Stimulated activated CD8-positive, alpha-beta memory T cell treated with anti-CD3 and anti-CD28 coated beads, Interleukin-4, amount 100 ng/mL, for 4 hours (primary cell): Measurements from ENCODE around the gene MBL2.

Experiments used
- DNase-seq, 2 donors: peaks; one replicate each; pipeline ENCODE4 v3.0.0-alpha.2; 2020; ENCODE audit warnings: low read depth in 2 of 2, low spot score in 1 of 2

The MBL2 gene

DNA sequence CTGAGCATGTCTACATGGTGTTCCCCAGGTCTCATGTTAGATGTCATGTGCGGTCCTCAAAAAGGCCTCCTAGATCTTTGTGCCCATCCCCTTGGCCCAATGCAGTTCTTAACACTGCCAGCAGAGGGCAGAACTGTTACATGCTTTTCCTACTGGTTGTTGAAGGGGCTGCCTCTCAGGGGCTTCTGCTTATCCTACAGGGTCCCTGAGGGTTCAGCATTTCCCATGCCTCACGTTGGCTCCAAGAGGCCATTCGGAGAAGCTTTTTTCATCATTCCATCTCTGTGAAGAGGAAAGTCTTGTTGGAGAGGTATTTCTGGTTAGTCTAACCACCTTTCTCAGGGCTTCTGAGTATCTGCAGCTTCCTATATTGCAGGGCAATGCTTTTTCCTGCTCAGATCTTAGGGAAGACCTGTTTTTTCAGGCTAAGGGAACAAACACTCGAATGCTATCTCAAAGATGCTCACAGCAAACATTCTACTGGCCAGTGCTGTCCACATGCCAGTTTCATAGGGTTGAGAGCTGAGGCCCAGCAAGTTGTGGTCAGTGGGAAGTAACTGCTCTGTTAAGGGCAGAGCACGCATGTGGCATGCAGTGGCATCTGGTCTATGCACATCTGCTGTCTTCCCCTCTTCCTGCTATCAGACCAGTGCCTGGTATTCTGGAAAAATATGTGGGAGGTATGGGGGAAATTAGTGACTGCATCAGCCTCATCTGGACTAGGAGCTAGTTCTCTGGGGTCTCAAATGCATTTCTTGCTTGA lies 31.5 kb downstream of the MBL2 start:
- no peak for DNase-seq

DNA sequence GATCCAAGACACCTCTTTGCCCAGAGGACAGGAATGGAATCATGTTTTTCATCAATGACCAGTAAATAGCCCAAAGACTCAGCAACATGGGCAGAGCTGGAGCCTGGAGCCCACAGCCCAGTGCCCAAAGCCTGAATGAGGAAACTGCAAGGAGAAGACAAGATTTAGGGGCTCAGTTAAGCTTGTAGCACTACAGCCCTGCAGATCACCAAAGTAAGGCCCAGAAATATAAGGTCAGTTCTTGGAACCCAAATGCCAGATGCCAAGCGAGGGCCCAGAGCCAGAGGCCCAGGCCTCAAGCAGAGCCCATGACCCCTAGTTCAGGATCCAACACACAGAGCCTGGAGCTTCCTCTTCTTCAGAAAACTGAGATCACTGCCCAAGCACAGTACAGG lies 32.4 kb downstream of the MBL2 start:
- no peak for DNase-seq

DNA sequence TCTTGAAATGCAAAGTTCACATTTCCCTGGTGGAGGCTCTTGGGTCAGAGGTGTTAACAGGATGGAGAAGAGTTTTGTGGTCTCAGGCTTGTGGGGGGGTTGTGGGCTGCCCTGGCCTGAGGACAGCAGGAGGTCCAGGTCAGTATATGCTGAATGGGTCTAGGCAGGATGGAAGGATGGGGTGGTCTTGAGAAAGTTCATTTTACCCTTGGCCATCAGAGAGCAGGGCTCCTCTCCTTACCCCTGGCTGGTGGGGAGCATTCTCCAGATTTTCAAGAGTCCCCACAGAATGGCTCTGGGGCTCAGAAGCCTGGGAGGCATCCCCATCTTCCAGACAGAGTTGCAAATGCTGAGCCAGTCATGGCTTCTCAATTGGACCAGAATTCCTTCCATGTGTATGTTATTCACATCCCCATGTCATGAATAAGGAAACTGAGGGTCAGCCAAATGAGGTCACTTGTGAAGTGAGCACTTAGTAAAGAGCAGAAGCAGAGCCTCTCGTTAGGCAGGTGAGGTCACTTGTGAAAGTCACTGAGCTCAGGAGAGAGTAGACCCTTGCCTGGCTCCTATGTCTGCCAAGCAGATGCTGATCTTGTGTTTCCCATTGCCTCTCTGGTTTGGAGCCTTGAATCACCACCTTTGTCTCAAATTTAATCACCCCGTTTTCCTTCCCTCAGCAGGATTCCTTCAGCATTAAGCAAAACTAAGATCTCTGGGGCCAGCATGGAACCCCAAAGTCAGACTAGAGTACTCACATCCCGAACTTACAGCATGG lies 33.0 kb downstream of the MBL2 start:
- no peak for DNase-seq

DNA sequence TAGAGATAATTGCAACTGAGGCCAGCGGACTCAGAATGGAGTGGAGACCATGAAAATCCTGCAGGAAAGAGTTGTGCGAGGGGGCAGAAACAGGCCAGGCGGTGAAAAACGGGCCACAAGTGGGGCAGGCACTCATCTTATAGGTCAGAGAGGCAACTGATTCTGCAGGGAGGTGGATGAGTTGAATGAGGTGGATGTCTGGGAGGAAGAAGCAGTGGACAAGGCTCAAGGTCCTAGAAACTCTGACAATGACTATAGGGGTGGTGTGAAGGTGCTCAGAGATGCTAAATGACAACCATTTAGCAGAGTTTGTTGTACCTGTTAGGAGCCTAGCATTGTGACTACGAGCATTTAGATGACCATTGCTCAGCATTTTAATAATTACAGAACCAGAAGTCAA lies 33.6 kb downstream of the MBL2 start:
- DNase-seq: no peak

DNA sequence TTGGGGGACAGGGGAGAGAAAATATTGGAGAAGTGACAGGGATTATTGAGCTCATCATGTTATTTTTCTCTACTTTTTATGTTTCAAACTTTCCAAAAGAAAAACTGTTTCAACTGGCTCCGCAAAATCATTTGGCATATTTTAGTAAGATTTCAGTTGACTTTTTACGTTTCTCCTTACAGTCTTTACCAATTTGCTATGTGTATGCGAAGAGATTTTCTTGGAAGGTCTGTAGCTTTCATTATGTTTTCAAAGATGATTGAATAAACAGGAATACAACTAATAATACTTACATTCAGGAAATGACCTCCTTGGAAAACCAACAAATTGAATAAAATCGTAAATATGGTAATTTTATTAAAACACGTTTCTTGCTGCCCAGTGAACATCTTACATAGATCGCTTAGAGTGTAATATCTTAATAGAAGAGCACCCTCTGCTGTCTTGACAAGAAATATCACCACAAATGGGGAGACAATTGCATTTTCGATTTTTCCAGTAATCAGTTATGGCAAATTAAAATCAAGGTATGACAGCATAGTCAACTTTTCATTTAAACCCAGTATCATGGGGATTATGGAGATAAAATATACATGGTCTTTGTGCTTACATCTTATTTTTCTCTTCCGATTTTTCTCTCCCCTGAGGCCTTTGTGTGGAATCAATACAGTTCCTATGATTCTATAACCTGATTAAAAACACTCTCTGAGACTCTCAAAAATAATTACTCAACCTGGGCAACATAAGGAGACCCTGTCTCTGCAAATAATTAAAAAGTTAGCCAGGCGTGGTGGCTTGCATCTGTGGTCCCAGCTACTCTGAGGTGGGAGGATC lies 43.1 kb downstream of the MBL2 start:
- no peak for DNase-seq

DNA sequence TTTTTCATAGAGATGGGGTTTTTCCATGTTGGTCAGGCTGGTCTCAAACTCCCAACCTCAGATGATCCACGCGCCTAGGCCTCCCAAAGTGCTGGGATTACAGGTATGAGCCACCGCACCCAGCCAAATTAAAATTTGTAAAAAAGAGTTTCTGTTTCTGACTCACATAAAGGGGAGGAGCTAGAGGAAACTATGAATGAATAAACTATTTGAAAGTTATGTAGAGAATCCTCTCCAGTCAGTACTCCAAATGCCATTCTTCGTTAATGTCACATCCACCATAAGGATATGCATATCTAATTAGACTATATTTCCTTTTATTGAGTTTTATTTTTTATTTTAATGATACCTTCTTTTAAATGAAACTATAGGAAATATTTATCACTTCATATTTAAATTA lies 52.6 kb downstream of the MBL2 start:
- no peak for DNase-seq
